DMS153 treated with DMSO at 0.1 percent for 48 hours (cell line): Measurements from ENCODE around the gene RNGTT.

ENCODE experiments used
- DNase-seq: peaks from one replicate; lab custom pipeline; 2025; ENCODE audit not compliant: unreplicated experiment; lab: John Stamatoyannopoulos, UW

RNGTT gene

DNA sequence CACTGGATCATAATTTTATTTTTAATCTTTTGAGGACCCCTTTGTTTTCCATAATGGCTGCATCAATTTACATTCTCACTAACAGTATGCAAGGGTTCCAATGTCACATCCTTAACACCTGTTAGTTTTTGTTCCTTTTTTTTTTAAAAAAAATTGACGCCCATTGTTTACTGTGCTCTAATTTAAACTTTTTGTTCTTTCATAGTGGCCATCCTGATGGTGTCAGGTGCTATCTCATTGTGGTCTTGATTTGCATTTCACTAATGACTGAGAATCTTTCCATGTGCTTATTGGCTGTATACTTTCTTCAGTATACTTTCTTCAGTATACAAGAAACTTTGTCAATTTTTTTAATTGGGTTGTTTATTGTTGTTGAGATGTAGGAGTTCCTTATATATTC lies 347.0 kb downstream of the RNGTT start:
- DNase-seq = no peak

GRCh38 chr6:88614316-88614877 lies 349.0 kb downstream of the RNGTT start:
- DNase-seq = no peak

DNA sequence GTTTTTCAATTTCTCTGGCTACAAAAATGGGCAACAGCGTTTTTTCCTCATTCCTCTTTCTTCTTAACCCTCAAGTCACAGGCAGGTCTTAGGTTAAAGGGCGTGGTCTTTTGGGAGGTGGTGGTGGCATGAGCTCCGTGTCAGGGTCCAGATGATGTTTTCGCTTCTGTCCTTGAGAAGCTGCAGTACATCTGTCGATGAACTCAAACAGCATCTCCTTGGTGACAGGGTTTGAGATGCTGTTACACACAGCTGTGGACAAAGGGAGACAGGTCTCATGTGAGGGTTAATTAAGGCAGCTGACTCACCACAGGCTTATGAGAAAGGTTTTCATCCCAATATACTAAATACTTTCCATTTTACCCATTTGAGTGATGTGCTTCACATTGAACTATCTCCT lies 350.8 kb downstream of the RNGTT start:
- DNase-seq = no peak

DNA sequence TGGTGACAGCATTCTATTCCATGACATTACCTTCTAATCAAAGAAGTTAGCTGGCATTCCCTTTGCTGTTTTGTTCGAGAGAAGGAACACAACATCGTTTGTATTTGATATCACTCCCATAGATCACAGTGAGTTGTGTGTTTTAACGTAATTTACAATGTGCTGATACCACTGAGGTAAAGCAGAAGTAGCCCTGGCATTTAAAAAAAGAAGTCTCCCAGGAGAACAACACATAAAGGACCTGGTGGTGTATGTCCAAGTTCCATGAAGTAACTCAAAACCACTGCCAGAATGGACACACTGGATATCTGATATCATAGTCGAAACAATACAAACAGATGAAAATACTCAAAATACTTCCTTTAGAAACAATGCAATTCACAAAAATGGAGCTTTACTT lies 351.7 kb downstream of the RNGTT start:
- no peak for DNase-seq

GRCh38 chr6:88609983-88610382 lies 353.4 kb downstream of the RNGTT start:
- DNase-seq = no peak

- DNase-seq = no peak
Observed at GRCh38 chr6:88605271-88605670, 358.1 kb downstream of the RNGTT start.

DNA sequence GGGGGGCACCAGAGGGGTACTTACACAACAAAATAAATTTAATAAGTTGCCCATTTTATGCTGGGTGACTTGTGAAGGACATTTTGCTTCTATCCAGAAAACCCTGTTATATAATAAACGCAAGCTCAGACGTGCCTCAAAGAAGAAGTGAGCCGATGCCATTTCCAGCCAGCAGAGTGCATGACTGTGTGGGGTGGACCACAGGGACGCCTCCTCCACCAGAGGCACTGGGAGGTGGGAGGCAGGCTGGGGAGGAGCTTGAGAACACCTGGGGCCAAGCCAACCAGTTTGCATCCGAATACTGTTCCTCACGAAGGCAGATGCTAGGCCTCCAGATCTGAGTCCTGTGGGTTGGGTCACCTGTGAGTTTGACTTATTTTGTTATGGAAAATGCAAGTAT lies 363.8 kb downstream of the RNGTT start:
- no peak for DNase-seq

GRCh38 chr6:88596801-88597200 lies 366.6 kb downstream of the RNGTT start:
- no peak for DNase-seq

DNA sequence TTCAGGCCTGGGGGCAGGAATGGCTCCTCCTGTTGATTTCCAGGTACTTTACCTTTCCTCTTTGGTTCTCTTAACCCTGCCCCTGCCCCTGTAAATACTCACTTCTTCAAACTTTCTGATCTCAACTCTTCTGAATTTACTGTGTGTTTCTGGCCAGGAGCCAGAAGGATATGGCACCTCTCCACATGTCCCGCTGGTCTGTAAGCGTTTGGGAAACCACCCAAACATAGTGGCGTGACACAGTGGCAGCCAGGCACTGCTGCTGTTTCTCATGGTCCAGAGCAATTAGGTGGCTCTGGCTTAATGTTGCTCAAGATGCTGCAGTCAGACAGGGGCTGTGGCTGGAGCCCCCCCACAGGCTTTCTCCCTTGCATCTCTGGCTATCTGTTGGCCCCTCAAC lies 374.5 kb downstream of the RNGTT start:
- no peak for DNase-seq

DNA sequence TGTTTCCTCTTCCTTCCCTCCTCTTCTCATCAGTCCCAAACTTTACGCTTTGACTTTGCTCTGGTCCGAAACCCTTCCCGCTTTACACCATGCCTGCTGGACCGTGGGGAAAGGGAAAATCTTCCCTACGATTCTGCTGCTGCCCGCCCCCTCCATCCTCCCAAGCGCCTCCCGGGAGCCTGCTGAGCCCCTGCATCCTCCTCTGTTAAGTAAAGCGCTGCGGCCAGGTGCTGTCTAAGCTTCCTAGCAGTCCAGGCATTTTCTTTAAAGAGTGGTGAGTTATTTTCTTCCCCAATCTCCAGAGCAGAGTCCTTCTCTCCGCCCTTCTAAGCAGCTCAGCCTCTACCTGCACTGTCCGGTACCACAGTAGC lies 376.3 kb downstream of the RNGTT start:
- DNase-seq = no peak

GRCh38 chr6:88586371-88587149 lies 376.9 kb downstream of the RNGTT start:
- DNase-seq = no peak

GRCh38 chr6:88585276-88585692 lies 378.1 kb downstream of the RNGTT start:
- DNase-seq = no peak

- no peak for DNase-seq
Observed at GRCh38 chr6:88584581-88585275, 378.7 kb downstream of the RNGTT start.

GRCh38 chr6:88577461-88577860 lies 386.0 kb downstream of the RNGTT start:
- no peak for DNase-seq

GRCh38 chr6:88575536-88575935 lies 387.9 kb downstream of the RNGTT start:
- no peak for DNase-seq

DNA sequence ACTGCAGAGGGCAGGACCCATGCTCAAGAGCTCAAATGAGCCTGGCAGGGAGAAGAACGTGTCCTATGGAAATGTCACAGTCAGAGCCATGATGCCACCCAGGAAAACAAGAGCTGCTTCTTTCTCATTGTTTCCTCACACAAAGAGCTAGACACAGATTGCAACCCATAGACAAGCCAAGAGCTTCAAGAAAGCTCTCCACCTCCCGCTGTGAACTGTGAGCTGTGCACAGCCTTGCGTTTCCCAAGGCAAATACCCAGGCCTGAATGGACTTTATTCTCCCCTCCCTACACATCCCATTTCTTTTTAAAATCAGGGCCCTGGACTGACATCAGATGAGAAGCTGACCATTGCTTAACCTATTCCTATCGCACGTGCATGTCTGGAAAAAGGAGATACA lies 388.8 kb downstream of the RNGTT start:
- no peak for DNase-seq

GRCh38 chr6:88574031-88574430 lies 389.4 kb downstream of the RNGTT start:
- no peak for DNase-seq

DNA sequence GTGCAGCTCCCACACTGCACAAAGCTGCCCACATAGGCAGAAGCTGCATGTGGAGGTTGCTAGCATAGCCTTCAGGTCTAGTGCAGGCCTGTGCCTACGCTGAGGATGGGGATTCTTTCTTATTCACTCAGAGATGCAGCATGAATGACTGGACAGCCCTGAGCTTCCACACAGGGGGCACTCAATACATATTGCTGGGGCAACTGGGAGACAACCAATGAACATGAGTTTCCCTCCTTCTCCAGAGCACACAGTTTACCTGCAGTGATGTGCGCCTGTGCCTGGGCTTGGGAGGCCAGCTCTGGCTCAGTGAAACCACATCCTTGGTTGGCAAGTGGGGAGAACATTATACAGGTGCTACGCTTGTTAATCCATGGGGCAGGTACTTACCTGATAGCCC lies 389.9 kb downstream of the RNGTT start:
- DNase-seq = no peak

- DNase-seq = no peak
Observed at GRCh38 chr6:88572449-88573139, 390.8 kb downstream of the RNGTT start.

DNA sequence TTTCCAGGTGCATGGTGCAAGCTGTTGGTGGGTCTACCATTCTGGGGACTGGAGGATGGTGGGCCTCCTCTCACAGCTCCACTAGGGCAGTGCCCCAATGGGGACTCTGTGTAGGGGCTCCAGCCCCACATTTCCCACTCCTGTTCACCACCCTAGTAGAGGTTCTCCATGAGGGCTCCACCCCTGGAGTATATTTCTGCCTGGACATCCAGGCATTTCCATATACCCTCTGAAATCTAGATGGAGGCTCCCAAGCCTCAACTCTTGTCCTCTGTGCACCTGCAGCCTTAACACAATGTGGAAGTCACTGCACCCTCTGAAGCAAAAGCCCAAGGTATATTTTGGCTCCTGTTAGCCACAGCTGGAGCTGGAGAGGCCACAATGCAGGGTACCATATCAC lies 393.5 kb downstream of the RNGTT start:
- no peak for DNase-seq

DNA sequence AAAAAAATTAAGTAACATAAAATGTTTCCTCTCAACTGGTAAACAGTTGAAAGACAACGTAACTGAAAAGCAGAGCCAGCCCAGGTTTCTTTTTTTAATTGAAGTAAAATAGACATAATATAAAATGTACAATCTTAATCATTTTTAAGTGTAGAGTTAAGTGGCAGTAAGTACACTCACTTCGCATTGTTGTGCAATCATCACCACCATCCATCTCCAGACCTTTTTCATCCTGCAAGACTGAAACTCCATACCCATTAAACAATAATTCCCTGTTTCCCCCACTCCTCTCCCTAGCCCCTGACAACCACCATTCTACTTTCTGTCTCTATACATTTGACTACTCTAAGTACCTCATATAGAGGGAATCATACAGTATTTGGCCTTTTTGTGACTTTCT lies 395.7 kb downstream of the RNGTT start:
- DNase-seq = no peak
